Activated T-cell treated with anti-CD3 and anti-CD28 coated beads for 48 hours (primary cell): ENCODE results near the gene KCTD3.

ENCODE experiments used
- DNase-seq: peaks from one replicate; pipeline ENCODE4 v3.0.0-alpha.2; 2020; ENCODE audit warnings: low read depth

Gene KCTD3

DNA sequence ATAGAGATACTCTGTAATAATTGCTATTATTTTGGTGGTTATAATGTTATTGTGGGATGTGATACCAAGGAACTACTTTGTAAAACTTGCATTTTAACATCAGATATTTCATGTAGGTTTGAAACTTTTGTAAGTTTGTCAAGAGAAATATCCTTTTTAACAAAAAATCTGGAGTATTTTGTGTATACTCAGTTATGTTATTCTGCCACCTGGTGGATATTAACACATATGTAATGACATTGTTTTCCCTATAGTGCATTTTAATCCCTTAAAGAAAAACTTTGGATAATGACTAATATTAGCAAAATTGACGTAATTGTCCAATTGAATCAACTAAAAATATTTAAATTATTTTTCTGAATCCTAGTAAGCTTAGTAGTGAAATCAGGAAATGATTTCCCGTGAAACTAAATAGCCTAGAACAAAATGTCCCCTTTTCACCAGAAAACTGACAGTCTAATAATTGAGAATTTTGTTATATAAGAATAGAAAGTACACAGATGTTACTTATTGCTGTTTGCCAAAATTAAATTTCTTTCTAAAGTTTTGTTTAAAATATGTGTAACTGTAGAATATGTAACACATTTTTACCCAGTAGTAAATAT, 39.6 kb downstream of the KCTD3 start:
- DNase-seq, result no peak

DNA sequence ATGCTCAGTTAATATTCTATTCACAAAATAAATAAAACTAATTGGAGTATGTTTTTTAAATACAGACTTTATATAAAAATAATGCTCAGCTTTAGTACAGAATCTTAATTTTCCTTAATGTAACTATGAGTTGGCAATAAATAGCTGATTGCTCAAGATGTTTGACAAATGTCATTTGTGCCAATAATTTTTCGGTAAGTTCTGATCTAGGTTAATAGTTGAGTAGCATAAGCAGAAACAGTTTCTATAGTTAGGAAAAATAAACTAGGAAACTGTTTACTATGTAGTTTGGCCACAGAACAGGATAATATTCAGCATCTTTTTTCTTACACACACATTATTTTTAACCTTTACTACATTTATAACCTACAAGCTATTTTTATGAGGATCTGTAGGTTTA, 40.3 kb downstream of the KCTD3 start:
- no peak for DNase-seq

DNA sequence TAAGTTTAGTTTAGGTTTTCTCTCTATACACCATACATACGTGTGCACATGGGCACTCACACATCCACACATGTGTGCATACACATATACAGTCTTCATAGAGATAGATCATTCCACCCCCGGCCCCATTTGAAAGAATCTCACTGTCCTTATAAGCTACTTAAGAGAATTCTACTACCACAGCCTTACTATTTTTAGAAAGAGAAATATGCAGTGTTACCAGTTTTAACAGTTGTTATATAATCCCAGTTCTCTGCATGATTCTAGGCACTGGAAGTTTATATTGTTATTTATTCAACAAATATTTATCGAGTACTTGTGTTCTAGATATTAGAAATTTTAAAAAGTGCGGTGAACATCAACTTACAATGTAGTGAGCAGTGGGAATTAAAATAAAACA, 41.5 kb downstream of the KCTD3 start:
- DNase-seq, result no peak

DNA sequence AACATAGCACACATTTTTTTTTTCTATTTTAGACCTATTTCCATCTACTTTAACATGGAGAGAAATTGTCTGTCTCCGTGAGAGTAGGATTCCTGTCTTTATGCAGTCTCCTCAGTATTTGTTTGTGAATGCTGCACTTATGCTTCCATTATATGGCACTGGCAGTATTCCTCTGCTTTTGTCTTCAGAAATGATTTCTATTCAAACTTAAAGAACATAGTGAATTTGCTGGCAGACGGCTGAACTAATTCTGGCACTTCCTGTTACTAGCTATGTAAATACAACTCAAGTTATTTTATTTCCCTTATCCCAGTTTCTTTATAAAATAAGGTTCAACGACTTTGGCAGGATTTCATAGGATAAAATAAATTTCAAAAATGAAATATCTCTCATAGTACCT, 45.3 kb downstream of the KCTD3 start:
- no peak for DNase-seq

DNA sequence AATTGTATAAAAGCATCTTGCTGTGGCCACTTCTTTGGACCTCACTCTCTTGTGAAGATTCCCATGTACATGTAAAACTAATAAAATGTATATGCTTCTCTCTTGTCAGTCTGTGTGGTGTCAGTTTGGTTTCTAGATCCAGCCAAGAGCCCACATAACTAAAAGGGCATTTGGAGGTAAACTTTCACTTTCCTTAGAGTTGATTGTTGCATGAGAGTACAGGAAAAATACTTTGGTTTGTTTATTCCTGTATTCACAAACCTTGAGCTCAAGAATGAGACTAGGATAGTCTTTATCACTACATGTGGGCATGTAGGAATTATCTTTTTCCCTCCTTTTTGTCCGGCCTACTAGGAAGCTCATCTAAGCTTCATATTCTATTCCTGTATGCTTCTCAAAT, 50.9 kb downstream of the KCTD3 start:
- DNase-seq, result no peak

DNA sequence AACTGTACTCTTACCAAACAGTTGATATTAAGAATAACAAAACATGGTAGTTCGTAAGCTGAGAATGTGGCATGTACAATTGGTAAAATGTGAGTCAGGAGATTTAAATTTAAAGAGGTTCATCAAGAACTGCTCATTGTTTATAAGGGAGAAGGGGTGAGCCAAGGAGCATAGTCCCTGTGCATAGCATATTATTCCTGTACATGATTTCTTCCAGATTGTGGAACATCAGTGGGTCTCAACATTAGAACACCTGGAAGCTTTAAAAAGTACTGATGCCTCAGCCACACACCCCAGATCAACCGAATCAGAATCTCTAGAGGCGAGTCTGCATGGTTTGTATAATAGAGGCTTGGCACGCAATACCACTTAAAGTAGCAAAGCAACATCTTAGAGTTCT, 56.1 kb downstream of the KCTD3 start:
- no peak for DNase-seq

DNA sequence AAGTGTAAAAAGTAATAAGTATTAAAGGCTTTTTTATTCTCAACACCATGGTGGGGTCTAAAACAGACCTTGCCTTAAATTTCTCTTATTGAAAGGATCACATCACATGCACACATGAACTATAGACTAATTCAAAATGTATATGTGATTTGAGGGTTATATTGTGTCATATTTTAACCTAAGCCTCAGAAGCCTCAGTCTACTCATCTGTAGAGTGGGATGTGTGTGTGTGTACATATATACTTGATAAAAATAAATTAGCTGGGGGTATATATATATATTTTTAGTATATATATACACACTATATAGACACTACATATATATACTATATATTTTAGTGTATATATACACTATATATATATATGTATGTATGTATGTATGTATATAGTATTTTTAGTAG, 58.8 kb downstream of the KCTD3 start:
- DNase-seq, result no peak

DNA sequence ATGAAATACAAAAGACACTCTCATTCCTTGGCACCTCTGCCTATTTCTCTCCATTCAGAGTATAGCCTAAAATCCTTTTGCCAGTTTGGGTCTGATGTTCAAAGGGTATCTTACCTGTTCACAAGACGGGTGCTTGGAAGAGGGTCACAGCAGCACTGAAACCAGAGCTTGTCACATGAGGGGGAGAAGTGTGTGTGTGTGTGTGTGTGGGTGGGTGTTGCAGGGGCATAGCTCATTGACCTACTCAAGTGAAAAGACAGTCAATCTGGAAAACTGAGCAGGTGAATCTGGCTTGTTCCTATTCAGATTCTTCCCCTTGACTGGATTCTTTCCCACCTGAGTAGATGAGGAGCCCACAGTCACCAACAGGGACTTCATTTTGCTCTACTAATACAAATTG, 63.9 kb downstream of the KCTD3 start:
- no peak for DNase-seq

DNA sequence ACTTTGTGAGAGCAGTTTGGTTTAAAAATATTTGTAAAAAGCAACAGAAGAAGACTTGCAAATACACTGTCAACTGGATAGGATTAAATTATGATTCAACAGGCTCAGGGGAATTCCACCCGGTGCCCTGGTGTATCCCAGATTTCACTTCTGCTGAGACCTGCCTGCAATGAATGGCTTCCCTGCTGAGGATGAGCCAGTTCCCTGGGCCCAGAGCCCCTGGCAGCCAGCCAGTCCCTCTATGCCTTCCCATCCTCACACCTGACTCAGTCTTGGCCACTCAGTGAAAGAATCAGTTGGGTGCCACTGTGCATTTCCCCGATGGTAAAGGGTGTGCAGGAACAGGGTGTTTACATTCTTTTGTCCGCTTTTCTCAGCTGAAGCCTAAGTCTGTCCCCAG, 64.4 kb downstream of the KCTD3 start:
- no peak for DNase-seq

DNA sequence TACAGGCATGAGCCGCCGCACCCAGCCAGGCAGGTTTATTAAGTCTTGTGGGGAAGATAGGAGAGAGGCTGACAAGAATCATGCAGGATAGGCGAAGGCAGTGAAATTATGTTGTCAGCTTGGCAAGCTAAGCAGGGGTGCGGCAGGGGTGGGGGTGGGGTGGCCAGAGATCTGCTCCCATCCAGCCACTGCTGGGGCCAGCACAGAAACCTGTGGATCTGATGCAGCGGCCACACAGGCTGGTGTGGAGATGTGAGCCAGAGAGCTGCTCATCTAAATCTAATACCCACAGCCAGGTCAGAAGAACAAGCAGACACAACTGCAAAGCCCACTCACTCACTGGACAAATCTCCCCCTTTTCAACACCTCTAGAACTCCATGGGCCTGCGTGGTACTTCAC, 68.7 kb downstream of the KCTD3 start:
- DNase-seq, result no peak

DNA sequence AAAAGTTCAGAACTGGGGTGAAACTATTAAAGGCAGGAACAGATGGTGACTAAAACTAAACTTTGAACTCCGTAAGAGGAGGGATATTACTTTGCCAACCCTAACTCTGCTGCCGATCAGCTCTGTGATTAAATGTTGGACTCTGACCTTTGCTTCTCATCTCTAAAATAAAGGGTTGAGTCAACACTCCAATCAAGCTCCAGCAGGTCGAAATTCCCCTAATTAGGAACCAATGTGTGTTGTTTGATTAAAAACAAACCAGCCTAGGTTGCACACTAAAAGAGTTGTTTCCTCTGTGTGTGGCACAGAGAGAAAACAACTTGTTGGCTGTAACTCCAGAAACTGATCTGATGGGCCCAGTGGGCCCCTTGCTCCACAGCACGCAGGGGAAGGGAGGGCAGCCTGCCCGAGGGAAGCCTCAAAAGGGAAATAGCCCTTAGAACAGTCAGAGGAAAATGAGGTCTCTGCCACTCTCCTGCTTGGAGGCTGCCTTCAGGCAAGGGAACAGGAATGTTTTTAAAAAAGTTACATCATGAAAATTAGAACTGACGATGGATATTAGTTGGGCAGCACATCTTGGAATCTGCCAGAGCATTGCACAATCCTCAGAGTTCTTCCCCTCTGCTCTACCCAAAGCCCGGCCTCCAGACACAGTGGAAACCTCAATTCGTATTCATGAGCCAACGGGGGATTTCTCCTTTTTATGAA, 69.3 kb downstream of the KCTD3 start:
- DNase-seq, result no peak

DNA sequence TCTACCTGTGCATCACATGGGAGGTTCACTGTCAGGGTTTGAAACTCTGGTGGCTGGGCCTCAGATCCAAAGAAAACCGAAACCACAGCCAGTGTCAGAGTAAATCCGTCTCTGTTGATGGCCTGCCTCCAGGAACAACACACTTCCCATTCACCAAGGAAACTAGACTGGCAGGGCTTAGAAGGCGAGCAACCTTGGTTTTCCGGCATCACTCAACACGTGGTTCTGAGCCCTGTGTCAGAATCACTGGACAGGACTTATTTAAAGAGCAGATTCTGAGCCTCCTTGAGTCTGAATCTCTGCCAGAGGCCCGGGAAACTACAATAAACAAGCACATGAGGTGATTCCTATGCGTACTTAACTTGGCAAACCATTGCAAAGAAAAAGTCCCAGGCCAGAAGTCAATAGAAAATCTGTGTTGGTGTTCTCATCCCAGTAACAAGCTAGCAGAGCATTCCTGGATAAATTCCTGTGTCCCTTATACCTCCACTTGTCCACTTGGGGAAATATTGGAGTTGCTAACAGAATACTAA, 70.0 kb downstream of the KCTD3 start:
- no peak for DNase-seq

DNA sequence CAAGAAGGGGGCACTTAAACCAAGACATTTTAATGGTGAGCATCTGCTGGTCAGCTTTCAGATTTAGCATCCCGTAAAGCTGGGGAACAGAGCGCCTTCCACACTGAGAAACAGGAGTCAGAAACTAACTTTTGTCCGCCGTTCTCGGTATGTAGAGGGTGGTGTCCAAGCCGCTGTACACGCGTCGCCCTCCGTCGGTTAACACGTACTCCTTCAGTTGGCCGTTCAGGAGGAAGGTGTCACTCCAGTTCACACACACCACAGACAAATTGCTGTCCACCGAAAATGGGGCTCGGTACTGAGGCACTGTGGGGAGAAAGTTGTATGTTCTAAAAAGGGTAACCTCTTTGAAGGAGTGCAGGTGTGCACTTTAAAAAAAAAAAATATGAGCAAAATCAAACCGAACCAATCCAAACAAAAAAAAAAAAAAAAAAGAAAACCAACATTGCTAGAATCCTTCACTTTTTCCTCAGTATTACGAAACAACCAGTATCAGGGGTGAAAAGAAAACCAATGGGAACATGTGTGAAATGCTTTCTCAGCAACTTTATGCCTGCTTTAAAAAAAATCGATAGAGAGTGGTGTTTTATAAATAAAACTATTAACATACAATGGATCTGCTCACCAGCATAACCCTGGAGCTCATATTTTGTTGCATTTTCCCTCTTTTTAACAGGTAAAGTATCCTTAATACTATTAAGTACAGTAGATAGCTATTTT, 73.5 kb downstream of the KCTD3 start:
- no peak for DNase-seq

DNA sequence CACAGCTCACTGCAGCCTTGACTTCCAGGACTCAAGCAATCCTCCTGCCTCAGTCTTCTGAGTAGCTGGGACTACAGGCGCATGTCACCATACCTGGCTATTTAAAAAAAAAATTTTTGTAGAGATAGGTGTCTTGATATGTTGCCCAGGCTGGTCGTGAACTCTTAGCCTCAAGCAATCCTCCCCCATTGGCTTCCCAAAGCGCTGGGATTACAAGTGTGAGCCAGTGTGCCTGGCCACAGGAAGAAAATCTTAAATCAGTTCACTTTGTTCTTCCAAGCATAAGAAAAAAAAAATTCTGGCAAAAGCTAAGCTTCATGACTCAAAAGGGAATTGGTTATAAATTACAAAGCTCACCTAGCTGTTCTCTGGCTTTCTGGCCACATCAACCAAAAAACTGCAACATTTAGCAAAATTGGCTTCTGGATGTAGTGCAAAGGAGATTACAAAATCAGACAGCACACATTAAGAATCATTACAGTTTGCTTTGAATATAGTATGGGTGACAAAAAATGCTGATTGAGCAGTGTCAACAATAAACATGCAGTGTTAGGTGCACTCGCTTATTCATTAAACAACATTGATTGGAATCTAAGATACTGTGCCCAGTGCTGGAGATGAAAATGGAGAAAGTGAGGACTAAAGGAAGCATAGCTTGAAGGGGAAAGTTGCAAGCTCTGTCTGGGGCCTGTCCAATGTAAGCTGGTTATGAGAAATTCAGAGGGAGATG, 76.7 kb downstream of the KCTD3 start:
- no peak for DNase-seq

DNA sequence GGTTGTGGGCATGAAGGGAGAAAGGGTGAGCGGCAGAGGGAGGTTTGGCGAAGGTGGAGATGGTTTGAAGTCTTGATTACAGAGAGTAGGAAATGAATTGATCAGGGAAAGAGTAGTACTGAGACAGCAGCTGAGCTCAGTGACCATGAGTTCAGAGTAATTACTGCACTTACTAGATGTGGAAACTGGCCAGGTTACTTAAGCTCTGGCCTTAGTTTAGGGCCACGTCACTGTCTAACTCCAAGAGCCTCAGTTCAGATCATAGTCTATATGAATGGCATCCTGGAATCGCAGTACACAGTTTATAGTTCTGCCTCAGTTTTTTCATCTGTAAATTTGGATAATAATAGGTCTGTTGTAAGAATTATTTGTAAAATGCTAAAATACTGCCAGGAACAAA, 78.1 kb downstream of the KCTD3 start:
- DNase-seq, result no peak

DNA sequence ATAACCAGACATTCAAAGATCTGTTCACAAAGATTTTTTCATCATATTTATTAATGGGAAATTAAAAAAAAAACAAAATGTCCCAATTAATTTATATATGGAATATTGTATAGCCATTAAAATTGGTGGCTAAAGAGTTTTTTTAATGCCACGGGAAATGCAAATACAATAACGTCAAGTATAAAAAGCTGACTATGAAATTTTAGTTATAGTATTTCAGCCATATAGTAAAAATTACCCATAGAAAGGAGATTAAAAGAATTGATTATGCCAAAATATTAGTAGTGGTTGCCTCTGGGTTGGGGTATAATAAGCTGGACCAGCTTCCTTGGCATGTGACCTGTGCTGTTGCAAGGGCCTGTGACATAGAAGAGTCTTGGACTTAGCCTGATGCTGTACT, 78.8 kb downstream of the KCTD3 start:
- DNase-seq, result no peak

DNA sequence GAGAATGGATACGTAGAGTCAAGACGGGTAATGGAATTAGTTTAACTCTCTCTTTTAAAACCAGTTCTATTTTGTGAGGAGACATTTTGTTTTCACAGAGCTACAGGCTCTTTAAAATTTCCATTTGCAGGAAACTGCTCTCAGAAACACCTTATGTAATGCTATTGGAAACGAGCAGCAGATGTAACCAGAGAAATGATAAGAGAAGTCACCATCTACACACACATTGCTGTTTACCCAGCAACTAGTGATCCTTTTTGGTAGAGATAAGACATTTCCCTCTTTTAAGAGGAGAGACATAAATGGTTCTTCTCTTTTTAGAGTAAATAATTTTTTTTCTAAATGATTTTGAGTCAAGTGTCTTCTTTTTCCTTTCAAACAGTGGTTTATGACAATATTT, 80.6 kb downstream of the KCTD3 start:
- no peak for DNase-seq

DNA sequence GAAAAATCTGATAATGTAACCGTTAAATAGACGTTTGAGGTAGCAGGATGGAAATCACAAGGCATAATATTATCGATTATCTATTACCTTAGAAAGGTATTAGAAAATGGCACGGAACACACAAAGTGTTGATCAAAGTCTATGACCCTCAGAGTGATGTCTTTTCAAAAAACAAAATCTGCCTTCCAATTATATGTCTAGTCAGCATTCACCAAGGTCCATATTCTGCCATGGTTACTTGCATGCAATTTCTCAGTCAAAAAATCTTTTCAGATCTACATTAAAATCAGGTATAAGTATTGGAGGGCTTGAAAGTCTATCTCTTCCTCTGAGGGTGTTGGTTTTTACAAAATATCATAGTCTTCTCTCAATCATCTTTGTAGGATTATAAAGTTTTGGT, 81.9 kb downstream of the KCTD3 start:
- DNase-seq, result no peak

DNA sequence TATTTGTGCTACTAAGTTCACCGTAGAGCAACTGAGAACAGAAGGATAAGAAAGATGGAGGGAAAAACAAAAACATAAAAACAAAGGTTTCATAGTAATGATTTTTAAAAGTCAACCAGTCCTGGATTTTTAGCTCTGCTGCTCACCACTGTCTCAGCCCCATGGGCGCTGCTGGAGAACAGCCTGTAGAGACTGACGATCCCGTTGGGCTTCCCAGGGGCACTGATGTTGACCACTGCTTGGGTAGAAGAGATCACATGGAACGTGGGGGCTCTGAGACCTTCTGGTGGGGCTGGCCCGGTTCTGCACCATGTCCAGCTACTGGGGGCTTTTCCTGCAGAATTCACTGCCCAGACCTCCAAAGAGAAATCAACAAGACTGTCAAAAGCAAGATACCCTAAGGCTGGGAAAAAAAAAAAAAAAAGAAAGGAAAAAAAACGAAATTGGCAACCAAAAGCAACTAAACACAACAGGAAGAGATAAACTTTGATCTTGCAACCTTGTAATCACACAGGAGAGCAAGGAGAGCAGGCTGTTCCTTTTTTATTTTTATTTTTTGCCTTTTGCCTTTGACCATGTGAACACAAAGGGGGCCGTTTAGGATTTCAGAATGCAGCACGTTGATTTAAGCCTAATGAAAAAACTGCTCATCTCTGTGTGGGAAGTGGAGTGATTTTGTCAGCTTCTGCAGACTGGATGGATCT, 83.5 kb downstream of the KCTD3 start:
- DNase-seq, result no peak

DNA sequence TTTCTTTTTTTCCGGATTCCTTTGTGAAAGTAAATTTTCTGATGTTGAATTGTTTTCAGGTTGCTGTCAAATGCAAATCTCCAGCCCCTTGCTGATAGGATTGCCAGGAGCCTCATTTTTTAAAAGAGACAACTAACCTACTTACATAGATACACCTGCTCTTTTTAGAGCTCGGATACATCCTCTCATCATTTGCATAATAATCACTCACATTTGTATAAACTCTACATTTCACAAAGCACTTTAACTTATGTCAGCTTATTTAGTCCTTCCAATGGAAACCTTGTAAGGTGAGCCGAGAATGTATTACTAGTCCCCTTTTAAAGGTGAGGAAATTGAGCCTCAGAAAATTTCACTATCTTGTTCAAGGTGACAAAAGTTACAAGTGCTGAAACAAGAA, 84.8 kb downstream of the KCTD3 start:
- DNase-seq, result no peak

DNA sequence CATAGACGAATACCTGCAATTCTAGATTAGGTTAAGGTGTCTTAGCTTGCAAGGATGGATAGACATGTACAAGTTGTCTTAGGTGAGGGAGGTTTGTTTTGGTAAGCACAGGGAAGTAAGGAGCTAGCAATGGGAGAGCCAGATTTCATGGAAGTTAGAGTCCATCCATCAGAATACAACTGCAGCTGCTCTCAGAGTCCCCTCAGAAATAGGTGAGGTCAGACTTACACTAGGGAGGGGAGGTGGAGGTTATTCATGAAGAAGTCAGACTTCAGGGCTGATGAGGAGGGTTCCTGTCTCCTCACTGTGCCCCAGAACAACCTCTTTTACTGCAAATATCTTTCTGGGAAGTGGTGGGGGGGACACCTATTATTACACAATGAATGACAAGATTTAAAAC, 85.3 kb downstream of the KCTD3 start:
- no peak for DNase-seq

DNA sequence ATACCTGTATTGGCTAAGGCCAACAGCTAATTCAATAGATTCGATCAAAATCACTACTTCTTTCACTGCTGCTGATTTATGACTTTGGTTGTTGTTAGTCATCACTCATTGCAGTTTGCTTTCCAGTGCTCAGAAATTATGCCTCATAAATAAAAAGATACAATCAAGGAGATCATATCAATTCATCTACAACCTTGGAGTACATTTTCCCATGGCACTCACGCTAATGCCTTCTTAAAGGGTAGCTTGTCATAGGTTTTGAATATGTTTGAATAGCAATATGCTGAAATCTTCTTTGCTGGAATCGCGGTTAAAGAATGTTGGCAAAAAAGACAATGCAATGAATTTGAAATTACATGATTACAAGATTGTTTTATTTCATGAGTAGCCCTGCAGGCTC, 89.9 kb downstream of the KCTD3 start:
- DNase-seq, result no peak
